ENCODE results near the gene EIF3J. TPM values are rescaled to one million over a fixed set of nuclear protein-coding genes. Genes with fewer than 3 reads are reported as not detected.

The EIF3J gene
- total and polyA plus RNA-seq, 2 donors from 2014 or later: 49.8 to 69.1 TPM

GRCh38 chr15:44569316-44569715 lies 32.4 kb downstream of the EIF3J start:
- intact Hi-C loops (cut with DNase I): no loop called here
- H3K27me3 ChIP-seq (ENCODE audit: control insufficient read depth, insufficient read depth, low read length): no peaks in the 10 kb centered on the region
- H3K9me3 ChIP-seq (ENCODE audit: control insufficient read depth in 2 of 3, insufficient read depth in 1 of 3, low read length in 3 of 3): peaks cover 0 to 7% (median 5%) of the 10 kb centered on the region in 3 donors
- FAIRE-seq: no peak
- peaks cover 22 to 55% (median 36%) of the 10 kb centered on the region in 3 donors for H3K36me3 ChIP-seq (ENCODE audit: control insufficient read depth in 2 of 3, insufficient read depth in 3 of 3, low read length in 3 of 3)
- no peak overlapping the region for H3K27ac ChIP-seq (ENCODE audit: low read depth in 2 of 2, low read length in 2 of 2)
- no peak overlapping the region for H3K9ac ChIP-seq (ENCODE audit: low read length in 3 of 3)
- no peaks in the 10 kb centered on the region for H3K4me1 ChIP-seq (ENCODE audit: control insufficient read depth in 2 of 3, insufficient read depth in 2 of 3, low read depth in 1 of 3, low read length in 3 of 3)
- TF ChIP-seq CTCF (IDR thresholded peaks at IDR 0.05; ENCODE audit: borderline replicate concordance, extremely low read depth, insufficient read depth): no peak
- DNase-seq: no peak
- H3K4me3 ChIP-seq (ENCODE audit: low read length in 3 of 3): no peak overlapping the region

GRCh38 chr15:44570361-44570760 lies 33.4 kb downstream of the EIF3J start:
- TF ChIP-seq CTCF (IDR thresholded peaks at IDR 0.05; ENCODE audit: borderline replicate concordance, extremely low read depth, insufficient read depth): no peak
- Histone ChIP-seq H3K9me3 (ENCODE audit: control insufficient read depth in 2 of 3, insufficient read depth in 1 of 3, low read length in 3 of 3) (peaks cover 0 to 2% (median 2%) of the 10 kb centered on the region in 3 donors), H3K4me3 (ENCODE audit: low read length in 3 of 3) (no peak overlapping the region), H3K27ac (ENCODE audit: low read depth in 2 of 2, low read length in 2 of 2) (no peak overlapping the region), H3K9ac (ENCODE audit: low read length in 3 of 3) (no peak overlapping the region), H3K4me1 (ENCODE audit: control insufficient read depth in 2 of 3, insufficient read depth in 2 of 3, low read depth in 1 of 3, low read length in 3 of 3) (no peaks in the 10 kb centered on the region), H3K36me3 (ENCODE audit: control insufficient read depth in 2 of 3, insufficient read depth in 3 of 3, low read length in 3 of 3) (peaks cover 11 to 50% (median 29%) of the 10 kb centered on the region in 3 donors), H3K27me3 (ENCODE audit: control insufficient read depth, insufficient read depth, low read length) (no peaks in the 10 kb centered on the region)
- DNase-seq (no peak), FAIRE-seq (no peak)
- intact Hi-C loops (cut with DNase I): no loop called here

- intact Hi-C loops (cut with DNase I): no loop called here
- Histone ChIP-seq H3K27me3 (ENCODE audit: control insufficient read depth, insufficient read depth, low read length) (no peaks in the 10 kb centered on the region), H3K27ac (ENCODE audit: low read depth in 2 of 2, low read length in 2 of 2) (no peak overlapping the region), H3K4me1 (ENCODE audit: control insufficient read depth in 2 of 3, insufficient read depth in 2 of 3, low read depth in 1 of 3, low read length in 3 of 3) (no peaks in the 10 kb centered on the region), H3K9me3 (ENCODE audit: control insufficient read depth in 2 of 3, insufficient read depth in 1 of 3, low read length in 3 of 3) (no peaks in the 10 kb centered on the region), H3K36me3 (ENCODE audit: control insufficient read depth in 2 of 3, insufficient read depth in 3 of 3, low read length in 3 of 3) (peaks cover 0 to 28% (median 7%) of the 10 kb centered on the region in 3 donors), H3K4me3 (ENCODE audit: low read length in 3 of 3) (no peak overlapping the region), H3K9ac (ENCODE audit: low read length in 3 of 3) (no peak overlapping the region)
- DNase-seq: no peak
- FAIRE-seq: no peak
- TF ChIP-seq CTCF (IDR thresholded peaks at IDR 0.05; ENCODE audit: borderline replicate concordance, extremely low read depth, insufficient read depth): no peak
Observed at GRCh38 chr15:44573386-44573785, 36.4 kb downstream of the EIF3J start.

- no peaks in the 10 kb centered on the region for H3K9me3 ChIP-seq (ENCODE audit: control insufficient read depth in 2 of 3, insufficient read depth in 1 of 3, low read length in 3 of 3)
- H3K27ac ChIP-seq (ENCODE audit: low read depth in 2 of 2, low read length in 2 of 2): no peak overlapping the region
- no peak overlapping the region for H3K4me3 ChIP-seq (ENCODE audit: low read length in 3 of 3)
- no peak for TF ChIP-seq CTCF (IDR thresholded peaks at IDR 0.05; ENCODE audit: borderline replicate concordance, extremely low read depth, insufficient read depth)
- H3K27me3 ChIP-seq (ENCODE audit: control insufficient read depth, insufficient read depth, low read length): no peaks in the 10 kb centered on the region
- intact Hi-C loops (cut with DNase I): no loop called here
- FAIRE-seq (no peak), DNase-seq (no peak)
- H3K4me1 ChIP-seq (ENCODE audit: control insufficient read depth in 2 of 3, insufficient read depth in 2 of 3, low read depth in 1 of 3, low read length in 3 of 3): no peaks in the 10 kb centered on the region
- H3K9ac ChIP-seq (ENCODE audit: low read length in 3 of 3): no peak overlapping the region
- H3K36me3 ChIP-seq (ENCODE audit: control insufficient read depth in 2 of 3, insufficient read depth in 3 of 3, low read length in 3 of 3): peaks cover 0 to 25% (median 7%) of the 10 kb centered on the region in 3 donors
Observed at GRCh38 chr15:44574734-44575133, 37.8 kb downstream of the EIF3J start.
